MV-4-11 (cell line): ENCODE data around the gene NDUFB3.

Experiments used
- DNase-seq: peaks from one replicate; lab custom pipeline; 2025; lab: John Stamatoyannopoulos, UW

Gene NDUFB3

DNA sequence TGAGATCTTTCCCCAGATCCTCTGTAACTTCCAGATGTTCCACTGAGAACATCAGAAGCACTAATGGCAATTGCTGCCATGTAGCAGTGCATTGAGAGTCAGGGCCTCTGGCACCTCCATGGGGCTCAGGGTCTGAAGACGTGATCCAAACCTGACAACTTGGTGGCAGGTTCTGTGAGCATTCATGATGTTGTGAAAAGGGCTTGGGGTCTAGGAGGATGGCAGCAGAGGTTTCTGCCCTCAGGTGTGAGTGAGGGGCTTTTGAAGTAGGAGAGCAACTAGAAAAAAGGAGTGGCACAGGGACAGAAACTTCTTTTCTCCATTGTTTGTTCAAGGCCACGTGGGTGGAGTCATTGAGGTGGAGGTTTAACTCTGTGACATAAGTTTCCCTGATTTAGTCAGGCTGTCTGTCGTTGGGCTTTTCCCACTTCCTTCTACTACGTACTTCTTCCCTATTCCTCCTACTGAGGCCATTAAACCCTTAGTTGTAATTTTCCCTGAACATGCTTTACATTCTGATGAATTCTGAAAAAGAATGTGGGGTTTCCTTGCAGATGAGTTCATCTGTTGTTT lies 57.2 kb downstream of the NDUFB3 start:
- DNase-seq: peak; percentile 73

DNA sequence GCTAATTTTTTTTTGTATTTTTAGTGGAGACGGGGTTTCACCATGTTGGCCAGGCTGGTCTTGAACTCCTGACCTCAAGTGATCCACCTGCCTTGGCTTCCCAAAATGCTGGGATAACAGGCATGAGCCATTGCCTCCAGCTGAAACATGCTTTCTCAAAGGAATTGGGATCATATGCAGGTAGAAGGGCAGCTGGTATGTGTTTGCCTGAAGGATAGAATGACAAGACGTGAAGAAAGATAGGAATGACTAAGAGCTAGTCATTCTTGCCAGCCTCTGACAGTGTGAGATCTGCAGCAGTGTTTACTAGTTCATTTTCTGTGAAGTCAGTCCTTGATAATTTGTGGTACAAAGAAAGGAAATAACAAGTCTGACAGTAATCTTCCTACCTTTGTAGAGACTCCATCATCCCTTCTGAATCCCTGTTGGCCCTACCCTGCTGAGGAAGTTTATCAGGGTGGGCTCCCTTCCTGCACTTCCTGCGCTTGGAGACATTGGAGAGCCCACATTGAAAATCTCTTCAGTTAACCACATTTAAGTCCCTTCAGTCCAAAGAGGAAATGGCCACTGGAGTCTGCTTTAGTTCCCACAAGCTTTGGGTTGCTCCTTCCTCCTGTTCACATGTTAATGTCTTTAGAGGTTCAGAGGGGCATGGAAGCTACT lies 58.9 kb downstream of the NDUFB3 start:
- DNase-seq: peak; percentile 86

DNA sequence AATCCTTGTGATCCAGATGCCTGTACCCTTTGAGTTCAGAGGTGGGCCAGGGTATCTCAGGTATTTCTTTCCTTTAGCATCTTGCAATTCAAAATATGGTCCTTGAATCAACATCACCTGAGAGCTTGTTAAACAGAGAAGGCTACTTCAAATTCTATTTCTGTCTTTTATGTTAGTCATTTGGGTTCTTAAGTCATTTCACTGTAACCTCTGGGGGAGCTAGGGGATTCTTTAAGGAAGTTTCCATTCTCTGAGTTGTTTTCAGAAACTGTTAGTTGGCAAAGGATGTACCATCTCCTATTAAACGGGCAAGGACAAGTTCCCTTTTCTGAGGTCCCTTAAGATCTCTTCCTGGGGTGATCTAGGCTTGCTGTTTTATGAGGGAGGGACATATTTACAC lies 60.7 kb downstream of the NDUFB3 start:
- peak; percentile 89 for DNase-seq
